NCI-H187 (cell line): ENCODE data around the gene LRRC18.

ENCODE experiments used
- DNase-seq, 2 experiments: peaks; one replicate each; lab custom pipeline; 2025; lab: John Stamatoyannopoulos, UW

LRRC18 gene

DNA sequence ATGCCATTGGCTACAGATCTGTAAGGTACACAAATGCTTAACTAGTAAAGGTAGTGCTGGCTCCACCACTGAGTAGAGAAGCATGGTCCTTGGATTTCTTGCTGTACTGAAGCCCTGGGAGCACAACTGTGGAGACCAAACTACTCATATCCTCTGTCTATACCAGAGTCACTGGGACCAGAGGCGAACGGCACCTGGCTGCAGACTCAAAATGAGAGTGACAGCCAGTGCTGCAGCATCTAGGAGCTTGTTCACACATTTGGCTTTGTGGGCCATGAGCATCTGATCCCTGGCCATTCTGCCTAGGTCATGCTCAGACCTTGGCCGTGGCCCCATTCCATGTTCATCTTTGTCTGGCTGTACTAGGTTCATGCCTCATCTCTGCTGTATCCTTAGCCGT lies 31.9 kb downstream of the LRRC18 start:
- DNase-seq: no peak

DNA sequence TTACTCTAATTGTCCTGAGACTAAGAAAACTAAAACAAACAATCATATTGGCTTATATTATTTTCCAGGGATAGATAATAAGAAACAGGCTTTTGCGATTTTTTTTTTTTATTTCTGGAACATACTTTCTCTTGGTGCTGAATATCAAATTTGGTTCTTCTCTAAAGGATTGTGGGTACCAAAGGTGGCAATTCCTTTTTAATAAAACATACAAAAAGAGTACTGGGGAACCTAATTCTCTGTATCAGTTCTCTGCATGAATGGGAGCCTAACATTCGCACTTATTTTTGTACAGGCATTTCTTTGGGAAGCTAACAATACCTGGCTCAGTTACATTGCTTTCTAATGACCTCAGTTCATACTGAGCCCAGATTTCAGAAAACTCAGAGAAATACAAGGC lies 32.8 kb downstream of the LRRC18 start:
- DNase-seq: no peak

DNA sequence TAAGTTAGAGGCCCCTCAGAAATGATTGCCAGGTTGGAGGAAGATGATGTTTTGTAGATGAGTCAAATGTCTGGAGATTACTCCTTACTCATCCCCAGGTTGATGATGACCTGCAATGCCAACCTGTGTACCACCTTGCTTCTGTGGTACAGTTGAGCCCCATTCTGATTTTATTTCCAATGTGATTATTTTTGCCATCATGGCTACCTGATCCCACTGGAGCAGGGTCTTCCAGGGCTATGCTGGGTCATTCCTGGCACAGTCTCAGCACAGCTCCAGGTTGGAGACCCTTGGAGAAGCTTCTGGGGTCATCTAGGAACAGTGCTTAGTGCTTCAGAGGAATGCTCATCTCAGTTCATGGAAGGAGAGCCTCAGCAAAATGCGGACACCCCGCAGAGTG lies 34.3 kb downstream of the LRRC18 start:
- DNase-seq: no peak

GRCh38 chr10:48904861-48905260 lies 34.8 kb downstream of the LRRC18 start:
- DNase-seq: no peak

GRCh38 chr10:48903151-48903550 lies 36.5 kb downstream of the LRRC18 start:
- DNase-seq: no peak

DNA sequence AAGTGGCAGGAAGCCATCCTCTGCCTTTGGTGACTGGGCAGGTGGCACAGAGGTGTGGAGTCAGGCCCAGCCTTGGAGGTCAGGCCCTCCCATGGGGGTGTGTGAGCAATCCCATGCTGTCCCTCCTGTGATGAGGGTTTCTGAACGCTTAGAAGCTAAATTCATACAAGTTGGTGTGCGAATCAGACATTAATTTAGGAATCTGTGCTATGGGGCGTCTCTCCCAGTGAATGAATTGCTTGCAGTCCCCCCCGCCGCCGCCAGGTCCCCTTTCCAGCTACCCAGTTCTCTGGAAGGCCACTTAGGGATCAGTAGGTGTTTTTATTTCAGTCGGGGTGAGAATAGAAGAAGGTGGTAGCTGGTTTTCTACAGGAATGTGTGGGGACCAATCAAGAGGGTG lies 37.5 kb downstream of the LRRC18 start:
- no peak for DNase-seq

GRCh38 chr10:48901319-48901718 lies 38.3 kb downstream of the LRRC18 start:
- DNase-seq: no peak

- no peak for DNase-seq
These were observed 39.3 kb downstream of the LRRC18 start for GRCh38 chr10:48900371-48900801.

DNA sequence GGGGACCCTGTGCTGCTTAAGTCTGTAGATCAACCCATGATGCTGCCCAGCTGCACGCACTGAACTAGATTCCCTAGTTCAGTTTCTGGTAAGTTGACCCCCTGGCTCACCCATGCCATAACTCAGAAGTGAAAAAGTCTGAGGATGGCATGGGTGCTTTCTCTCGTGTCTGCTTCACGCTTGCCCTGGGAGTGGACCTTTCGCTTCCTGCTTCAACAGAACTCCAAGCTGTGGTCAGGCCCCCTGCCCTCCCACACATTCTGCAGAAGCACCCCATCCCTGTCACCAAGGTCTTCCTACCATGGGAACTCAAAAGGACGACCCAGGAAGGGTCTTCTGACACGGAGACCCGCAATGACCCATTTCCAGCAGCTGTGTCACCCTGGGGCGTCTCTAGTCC lies 39.9 kb downstream of the LRRC18 start:
- DNase-seq: no peak

GRCh38 chr10:48898426-48898825 lies 41.2 kb downstream of the LRRC18 start:
- no peak for DNase-seq

DNA sequence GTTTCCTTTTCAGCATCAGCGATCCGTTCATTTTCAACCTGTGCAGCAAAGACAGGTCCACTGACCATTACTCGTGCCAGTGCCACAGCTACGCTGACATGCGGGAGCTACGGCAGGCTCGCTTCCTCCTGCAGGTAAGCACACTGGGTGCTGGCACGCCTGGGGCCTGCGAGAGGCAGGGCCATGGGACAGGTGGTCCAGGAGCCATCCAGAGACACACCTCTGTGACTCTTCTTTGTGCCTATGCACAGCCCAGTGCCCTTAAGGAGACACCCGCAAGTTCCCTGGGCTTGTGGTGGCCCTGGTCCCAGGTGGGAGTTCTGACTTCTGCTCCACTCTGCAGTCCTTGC lies 42.2 kb downstream of the LRRC18 start:
- no peak for DNase-seq

GRCh38 chr10:48896756-48897440 lies 42.7 kb downstream of the LRRC18 start:
- no peak for DNase-seq

DNA sequence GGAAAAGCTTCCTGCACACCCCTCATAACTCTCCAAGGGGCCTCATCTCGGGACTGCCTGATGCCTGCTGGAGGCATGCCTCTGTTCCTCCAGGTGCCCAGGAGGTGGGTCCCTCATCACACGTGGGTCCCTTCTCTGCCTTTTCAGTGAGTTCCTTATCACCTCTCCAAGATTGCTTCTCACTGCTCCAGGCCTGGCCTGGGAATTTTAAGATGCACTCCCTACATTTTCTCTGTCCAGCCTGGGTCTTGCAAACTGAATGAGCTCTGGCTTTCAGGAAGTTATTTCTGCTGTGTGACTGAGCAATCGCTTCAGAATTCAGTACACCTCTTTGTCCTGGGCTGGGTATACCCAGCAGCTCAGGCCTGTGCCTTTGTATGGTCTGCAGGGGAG lies 43.8 kb downstream of the LRRC18 start:
- DNase-seq: no peak

- DNase-seq: no peak
These were observed 44.5 kb downstream of the LRRC18 start for GRCh38 chr10:48894911-48895802.

GRCh38 chr10:48890888-48891850 lies 48.5 kb downstream of the LRRC18 start:
- DNase-seq: no peak

GRCh38 chr10:48887982-48888381 lies 51.7 kb downstream of the LRRC18 start:
- no peak for DNase-seq

DNA sequence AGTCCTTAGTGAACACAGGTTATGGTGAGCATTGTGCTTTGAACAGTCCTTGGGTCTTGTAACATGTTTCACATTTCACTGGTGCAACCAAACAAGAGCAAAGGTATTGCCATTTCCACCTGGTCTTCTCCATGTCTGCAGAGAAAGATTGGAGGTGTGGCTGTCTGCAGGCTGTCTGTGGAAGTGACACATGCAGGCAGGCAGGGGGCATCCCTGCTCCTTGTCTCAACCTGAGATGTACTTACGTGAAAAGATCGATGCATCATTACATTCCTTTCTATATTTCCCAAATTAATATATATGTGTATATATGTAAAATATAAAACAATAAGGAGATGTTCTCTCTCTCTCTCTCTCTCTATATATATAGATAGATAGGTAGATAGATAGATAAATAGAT lies 54.3 kb downstream of the LRRC18 start:
- DNase-seq: no peak

DNA sequence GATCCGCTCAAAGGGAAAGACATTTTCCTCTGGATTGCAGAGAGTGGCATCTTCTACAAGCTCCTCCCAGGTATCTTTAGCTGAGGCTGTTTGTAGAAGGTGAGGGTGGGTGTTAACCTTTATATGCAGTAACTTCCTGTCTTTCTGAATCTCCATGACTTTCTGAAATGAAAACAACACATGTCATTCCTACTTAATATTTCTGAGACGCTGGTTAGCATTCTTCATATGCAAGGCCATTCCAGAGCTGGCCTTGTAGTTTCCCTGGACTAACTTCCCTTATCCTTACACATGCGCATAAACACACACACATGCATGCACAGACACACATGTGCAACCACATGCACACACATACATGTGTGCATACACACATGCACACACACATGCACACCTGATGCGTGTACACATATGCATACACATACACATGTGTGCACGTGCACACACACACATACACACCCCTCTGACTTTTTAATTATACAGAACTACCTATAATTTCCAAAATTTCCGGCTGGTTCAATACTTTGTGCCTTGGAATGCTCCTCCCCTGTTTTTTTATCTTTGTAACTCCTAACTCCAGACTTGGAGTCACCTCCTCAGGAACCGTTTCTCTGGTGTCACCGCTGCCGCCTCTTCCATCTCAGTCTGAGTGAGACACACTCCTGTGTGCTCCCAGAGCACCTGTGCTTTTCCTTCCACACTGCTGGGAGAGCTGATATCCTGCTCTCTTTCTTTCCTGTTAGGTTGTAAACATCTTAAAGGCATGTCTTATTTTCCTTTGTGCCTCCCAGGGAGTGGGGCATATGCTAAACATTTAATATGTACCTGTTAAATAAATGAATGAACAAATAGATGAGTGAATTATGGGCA lies 55.2 kb downstream of the LRRC18 start:
- DNase-seq: no peak

DNA sequence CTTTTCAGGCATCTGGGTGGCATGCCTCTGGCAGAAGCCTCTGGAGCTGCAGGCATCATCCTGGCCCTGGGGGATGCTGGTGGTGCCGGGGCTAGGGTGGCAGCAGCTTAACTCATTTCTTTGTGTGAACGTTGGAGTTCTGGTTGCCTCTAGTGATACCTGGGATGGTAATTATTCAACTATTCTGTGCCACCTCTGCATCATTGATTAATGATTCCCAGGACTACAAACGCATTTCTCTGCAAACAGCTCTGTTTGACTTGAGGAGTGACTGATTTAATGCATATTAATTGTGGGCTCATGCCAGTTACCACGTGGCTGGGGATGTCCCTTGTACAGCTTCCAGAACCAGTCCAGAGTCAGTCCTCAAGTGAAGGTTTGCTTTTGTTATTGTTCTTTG lies 55.9 kb downstream of the LRRC18 start:
- no peak for DNase-seq

DNA sequence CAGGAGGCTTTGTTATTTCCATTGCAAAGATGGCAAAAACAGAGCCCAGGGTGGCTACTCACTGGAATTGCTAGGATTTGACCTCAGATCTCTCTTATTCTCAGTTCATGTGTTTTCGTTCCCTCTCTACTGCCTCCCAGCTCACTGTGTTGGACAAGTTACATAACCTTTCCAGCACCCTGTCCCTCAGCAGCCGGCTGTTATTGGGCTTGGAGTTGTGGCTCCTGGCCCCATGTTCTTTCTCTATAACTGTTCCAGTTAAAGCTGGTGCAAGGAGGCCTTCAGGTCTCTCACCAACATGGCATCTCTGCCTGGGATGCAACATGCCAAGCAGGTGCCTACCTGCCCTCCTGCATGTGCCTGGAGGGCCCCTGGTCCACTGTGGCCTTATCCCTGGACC lies 56.8 kb downstream of the LRRC18 start:
- no peak for DNase-seq

DNA sequence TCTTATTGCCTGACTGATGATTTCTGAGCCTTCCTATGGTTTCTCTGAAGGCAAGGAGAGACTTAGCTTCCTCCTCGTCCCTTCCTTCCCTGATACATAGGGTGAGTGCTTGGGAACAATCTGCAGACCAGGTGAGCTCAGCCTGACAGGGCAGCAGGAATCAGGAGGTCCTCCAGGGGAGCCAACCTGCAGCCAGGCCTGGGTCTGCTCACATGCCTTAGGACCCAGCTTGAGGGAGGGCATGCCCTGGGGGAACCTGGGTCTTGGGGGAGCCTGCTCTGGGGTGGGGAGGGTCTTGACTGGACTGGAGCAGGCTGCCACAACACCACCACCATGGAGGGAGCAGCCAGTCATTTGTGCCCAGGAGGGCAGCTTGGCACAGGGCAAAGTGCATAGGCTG lies 57.7 kb downstream of the LRRC18 start:
- DNase-seq: no peak
